GM12873 (cell line): ENCODE measurements around the gene MYO1C.

ENCODE experiments used
- CTCF ChIP-seq: IDR thresholded peaks from 2 replicates; pipeline ENCODE4 v1.5.1; 2012; ENCODE audit warnings: low read depth, mild to moderate bottlenecking, moderate library complexity, low read length, control low read depth; ENCODE audit not compliant: insufficient read depth; ENCODE audit errors: missing control alignments

Gene MYO1C

GRCh38 chr17:1504866-1505265 lies 12.4 kb upstream of the MYO1C start:
- TF ChIP-seq CTCF = no peak

- TF ChIP-seq CTCF = no peak
Measured at GRCh38 chr17:1503699-1504098, 11.2 kb upstream of the MYO1C start.

GRCh38 chr17:1498869-1499268 lies 6.4 kb upstream of the MYO1C start:
- no peak for TF ChIP-seq CTCF

DNA sequence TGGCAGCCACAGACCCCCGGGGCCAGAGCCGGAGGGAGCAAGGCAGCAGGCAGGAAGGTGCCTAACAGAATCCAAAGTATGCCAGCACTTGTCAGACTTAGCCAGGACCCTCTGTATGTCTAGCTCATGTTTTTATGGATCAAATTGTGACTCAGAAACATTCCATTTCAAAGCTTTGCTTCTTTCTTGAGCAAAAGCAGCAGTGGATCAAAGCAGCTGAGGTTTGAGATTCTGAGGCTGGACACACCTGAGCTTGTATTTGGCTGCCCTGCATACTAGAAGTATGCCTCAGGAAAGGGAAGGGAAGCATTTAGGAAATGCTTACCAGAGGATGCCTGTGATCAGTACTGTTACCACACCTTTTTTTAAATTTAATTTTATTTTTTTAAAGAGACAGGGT lies 5.7 kb upstream of the MYO1C start:
- no peak for TF ChIP-seq CTCF

DNA sequence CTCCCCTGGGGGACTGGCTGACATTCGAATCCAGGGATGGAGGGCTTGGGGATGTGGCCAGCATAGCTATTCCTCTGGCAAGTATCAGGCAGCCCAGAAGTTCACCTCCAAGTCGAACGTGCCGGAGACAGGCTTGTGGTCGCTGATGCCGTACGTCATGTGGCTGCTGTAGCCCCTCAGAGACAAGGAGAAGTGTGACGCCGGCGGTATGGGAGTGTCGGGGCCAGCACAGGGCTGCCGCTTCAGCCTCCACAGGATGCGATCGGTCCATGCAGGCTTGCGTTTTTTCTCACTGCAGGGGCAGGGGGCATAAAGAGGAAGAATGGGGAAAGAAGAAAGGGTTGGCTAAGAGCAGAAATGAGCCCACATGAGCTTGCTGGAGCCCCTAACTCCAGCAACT lies 5.3 kb upstream of the MYO1C start:
- TF ChIP-seq CTCF = no peak

DNA sequence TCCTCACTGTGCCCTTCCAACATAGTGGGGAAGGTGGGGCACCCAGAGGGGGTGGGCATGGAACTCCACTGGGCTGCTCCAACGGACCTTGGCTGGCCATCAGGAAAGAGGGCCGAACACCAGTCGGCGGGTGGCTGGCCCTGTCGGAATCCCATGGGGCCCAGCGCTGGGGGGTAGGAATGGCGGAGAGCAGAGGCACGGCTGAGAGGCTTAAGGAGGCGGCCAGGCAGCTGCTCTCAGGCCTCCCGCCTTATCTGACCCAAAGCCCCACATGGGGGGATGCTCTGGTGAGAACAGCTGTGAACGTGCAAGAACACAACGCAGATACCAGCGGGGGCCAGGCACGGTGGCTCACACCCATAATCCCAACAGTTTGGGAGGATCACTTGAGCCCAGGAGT lies 4.4 kb upstream of the MYO1C start:
- no peak for TF ChIP-seq CTCF

GRCh38 chr17:1495265-1495989 lies 2.9 kb upstream of the MYO1C start:
- no peak for TF ChIP-seq CTCF

GRCh38 chr17:1494736-1495253 lies 2.3 kb upstream of the MYO1C start:
- TF ChIP-seq CTCF = no peak
